Natural killer cell (primary cell): ENCODE results near the gene KCTD20. TPM values are rescaled to one million over a fixed set of nuclear protein-coding genes. Genes with fewer than 3 reads are reported as not detected.
"Not testable (repeated sequence)": the region's sequence is repeated elsewhere in the genome, so short reads cannot be mapped to it uniquely, and the experiment has no call there.

Source experiments
- ATAC-seq, 3 donors: fragments of 150-1000 bp in 2 of 3; fragments of 200-7000 bp in 1 of 3; cut with Tn5 transposase; 1 replicate in 1 of 3; 2 replicates in 2 of 3; pipeline ENCODE4 v1.10.0; 2021; ENCODE audit warnings: mild to moderate bottlenecking in 2 of 3, moderate library complexity in 2 of 3
- DNase-seq, 2 donors: peaks; one replicate each; pipeline versions ENCODE4 v3.0.0 to v3.0.0-alpha.2; 2013 to 2021; ENCODE audit warnings: mixed read lengths in 1 of 2
- H3K27ac ChIP-seq: one replicate; pipeline ENCODE4 v1.5.1; 2013; ENCODE audit warnings: mild to moderate bottlenecking, low read length
- H3K27me3 ChIP-seq: one replicate; pipeline ENCODE4 v1.6.1; 2013; ENCODE audit warnings: low read length; ENCODE audit not compliant: control insufficient read depth, insufficient read depth
- H3K36me3 ChIP-seq: one replicate; pipeline ENCODE4 v1.6.1; 2013; ENCODE audit warnings: low read length; ENCODE audit not compliant: control insufficient read depth, insufficient read depth
- H3K4me1 ChIP-seq: one replicate; pipeline ENCODE4 v1.6.1; 2013; ENCODE audit warnings: low read length; ENCODE audit not compliant: control insufficient read depth, insufficient read depth
- H3K4me3 ChIP-seq: one replicate; pipeline ENCODE4 v1.5.1; 2013; ENCODE audit warnings: low read length
- H3K9me3 ChIP-seq: one replicate; pipeline ENCODE4 v1.6.1; 2013; ENCODE audit warnings: low read length; ENCODE audit not compliant: control insufficient read depth, insufficient read depth
- H3K27ac Mint-ChIP-seq, 2 donors: one replicate each; pipeline ENCODE4 v1.8.0; 2022; ENCODE audit warnings: mild to moderate bottlenecking in 2 of 2, mixed read lengths in 2 of 2, moderate library complexity in 1 of 2
- H3K27me3 Mint-ChIP-seq, 2 donors: one replicate each; pipeline ENCODE4 v1.8.0; 2022; ENCODE audit warnings: low read depth in 2 of 2, mixed read lengths in 2 of 2
- H3K36me3 Mint-ChIP-seq: one replicate; pipeline ENCODE4 v1.8.0; 2022; ENCODE audit warnings: mixed read lengths
- H3K4me1 Mint-ChIP-seq, 2 donors: one replicate each; pipeline ENCODE4 v1.8.0; 2022; ENCODE audit warnings: mixed read lengths in 2 of 2
- H3K4me3 Mint-ChIP-seq: one replicate; pipeline ENCODE4 v1.8.0; 2022; ENCODE audit warnings: mild to moderate bottlenecking, moderate library complexity, mixed read lengths
- H3K9me3 Mint-ChIP-seq, 2 donors: one replicate each; pipeline ENCODE4 v1.8.0; 2022; ENCODE audit warnings: mixed read lengths in 2 of 2
- WGBS: methylation state at CpG from one replicate; pipeline ENCODE4 v1.1.7; 2013; ENCODE audit warnings: missing lambda C conversion rate; ENCODE audit not compliant: insufficient coverage; 5-methylcytosine and 5-hydroxymethylcytosine counted together
- intact Hi-C: fragments of 100-400 bp; cut with micrococcal nuclease; formaldehyde crosslinking; loops from one replicate; pipeline ENCODE4 v1.14.2; 2022
- total RNA-seq, 4 donors: library from RNA; stranded (reverse); fragments of 120-200 nt in 1 of 4; gene quantifications; one replicate each; pipeline versions ENCODE4 v1.2.3 to v1.2.4, GENCODE V29; 2013 to 2022
- TF ChIP-seq, protein P1 (sequence below): fragments of 200-600 bp; IDR thresholded peaks from one replicate; pipeline ENCODE4 v1.8.0; 2022; ENCODE audit warnings: antibody characterized with exemption

The KCTD20 gene
- total RNA-seq, 3 donors from 2014 or later (not counting 1 experiment from before 2014, with no cell fraction given) = 37.7 to 43.5 (median 43.2) TPM

DNA sequence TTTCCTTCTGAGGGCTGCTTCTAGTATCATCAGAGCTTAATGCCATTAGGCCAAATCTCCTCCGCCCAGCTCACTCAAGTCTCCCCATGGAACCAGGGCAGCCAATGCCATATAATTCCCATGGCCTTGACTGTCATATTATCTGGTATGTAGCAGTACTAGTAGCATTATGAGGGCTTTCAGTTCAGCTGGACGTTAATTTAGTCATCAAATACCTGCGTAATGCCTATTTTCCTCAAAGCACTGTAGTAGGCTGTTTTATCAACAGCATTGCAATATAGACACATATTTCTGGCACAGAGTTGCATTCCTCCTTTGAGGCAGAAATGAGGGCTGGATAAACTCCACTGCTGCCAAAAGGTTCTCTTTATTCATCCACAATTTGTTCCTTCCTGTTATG, 1.7 kb downstream of the KCTD20 start:
- Mint-ChIP-seq H3K4me1 (peaks cover 37 to 52% of the 10 kb centered on the region in 2 donors), H3K27ac (peak overlapping the region; percentile 94 to 95), H3K36me3 (no peaks in the 10 kb centered on the region), H3K9me3 (no peaks in the 10 kb centered on the region), H3K27me3 (no peaks in the 10 kb centered on the region), H3K4me3 (peak overlapping the region; percentile 97)
- H3K36me3 ChIP-seq = no peaks in the 10 kb centered on the region
- H3K27me3 ChIP-seq = no peaks in the 10 kb centered on the region
- intact Hi-C loops = loop anchor here (5.0 kb wide), 2 partner anchors 103 to 148 kb away; partner anchors contain the start of genes SRSF3 and STK38
- no peaks in the 10 kb centered on the region for H3K9me3 ChIP-seq
- ATAC-seq (no peak), DNase-seq (no peak)
- TF ChIP-seq, protein P1, sequence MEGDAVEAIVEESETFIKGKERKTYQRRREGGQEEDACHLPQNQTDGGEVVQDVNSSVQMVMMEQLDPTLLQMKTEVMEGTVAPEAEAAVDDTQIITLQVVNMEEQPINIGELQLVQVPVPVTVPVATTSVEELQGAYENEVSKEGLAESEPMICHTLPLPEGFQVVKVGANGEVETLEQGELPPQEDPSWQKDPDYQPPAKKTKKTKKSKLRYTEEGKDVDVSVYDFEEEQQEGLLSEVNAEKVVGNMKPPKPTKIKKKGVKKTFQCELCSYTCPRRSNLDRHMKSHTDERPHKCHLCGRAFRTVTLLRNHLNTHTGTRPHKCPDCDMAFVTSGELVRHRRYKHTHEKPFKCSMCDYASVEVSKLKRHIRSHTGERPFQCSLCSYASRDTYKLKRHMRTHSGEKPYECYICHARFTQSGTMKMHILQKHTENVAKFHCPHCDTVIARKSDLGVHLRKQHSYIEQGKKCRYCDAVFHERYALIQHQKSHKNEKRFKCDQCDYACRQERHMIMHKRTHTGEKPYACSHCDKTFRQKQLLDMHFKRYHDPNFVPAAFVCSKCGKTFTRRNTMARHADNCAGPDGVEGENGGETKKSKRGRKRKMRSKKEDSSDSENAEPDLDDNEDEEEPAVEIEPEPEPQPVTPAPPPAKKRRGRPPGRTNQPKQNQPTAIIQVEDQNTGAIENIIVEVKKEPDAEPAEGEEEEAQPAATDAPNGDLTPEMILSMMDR = no peak
- H3K27ac ChIP-seq = peak overlapping the region; percentile 89
- H3K4me1 ChIP-seq = peaks cover 25% of the 10 kb centered on the region
- WGBS = 86% methylated on average over 3 of the region's 3 CpGs
- H3K4me3 ChIP-seq = no peak overlapping the region

DNA sequence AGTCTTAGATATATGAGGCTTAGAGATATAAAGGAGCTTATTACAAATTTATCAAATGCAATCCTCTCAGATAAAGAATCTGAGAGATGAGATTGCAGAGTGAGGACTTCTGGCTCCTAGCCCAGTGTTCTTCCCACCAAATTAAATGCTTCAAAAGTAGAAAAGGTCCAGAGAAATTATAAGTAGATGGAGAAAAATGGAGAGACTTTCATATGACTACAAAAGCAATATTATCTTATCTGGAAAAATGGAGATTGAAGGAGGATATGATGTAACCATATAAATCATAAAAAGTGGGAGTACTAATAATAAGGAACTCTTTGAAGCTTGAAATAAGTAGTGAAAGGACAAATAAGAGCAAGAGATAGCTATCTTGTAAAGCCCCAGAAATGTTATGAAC, 2.8 kb downstream of the KCTD20 start:
- Mint-ChIP-seq H3K9me3 (no peaks in the 10 kb centered on the region), H3K4me3 (peak overlapping the region; percentile 39)
- intact Hi-C loops = no loop called here

DNA sequence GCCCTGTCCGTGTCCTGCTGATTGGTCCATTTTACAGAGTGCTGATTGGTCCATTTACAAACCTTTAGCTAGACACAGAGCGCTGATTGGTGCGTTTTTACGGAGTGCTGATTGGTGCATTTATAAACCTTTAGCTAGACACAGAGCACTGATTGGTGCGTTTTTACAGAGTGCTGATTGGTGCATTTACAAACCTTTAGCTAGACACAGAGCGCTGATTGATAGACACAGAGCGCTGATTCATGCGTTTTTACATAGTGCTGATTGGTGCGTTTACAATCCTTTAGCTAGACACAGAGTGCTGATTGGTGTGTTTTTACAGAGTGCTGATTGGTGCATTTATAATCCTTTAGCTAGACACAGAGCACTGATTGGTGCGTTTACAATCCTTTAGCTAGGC, 6.4 kb downstream of the KCTD20 start:
- Mint-ChIP-seq H3K4me1 (peaks cover 19 to 35% of the 10 kb centered on the region in 2 donors), H3K27ac (peak overlapping the region in 1 of 2 donors; percentile 34)
- H3K27me3 ChIP-seq, DNase-seq, H3K36me3 ChIP-seq, H3K4me3 ChIP-seq, H3K4me3 Mint-ChIP-seq, H3K36me3 Mint-ChIP-seq, H3K9me3 ChIP-seq, H3K27ac ChIP-seq, H3K4me1 ChIP-seq, H3K27me3 Mint-ChIP-seq, intact Hi-C loops, ATAC-seq, H3K9me3 Mint-ChIP-seq: not testable (repeated sequence)
- WGBS = 98% methylated on average over 10 of the region's 10 CpGs

More for the DNA sequence above, 2.8 kb downstream of the KCTD20 start:
- Histone ChIP-seq H3K36me3 (no peaks in the 10 kb centered on the region), H3K4me1 (peaks cover 25% of the 10 kb centered on the region), H3K9me3 (no peaks in the 10 kb centered on the region), H3K4me3 (no peak overlapping the region), H3K27me3 (no peaks in the 10 kb centered on the region), H3K27ac (no peak overlapping the region)
- Mint-ChIP-seq H3K27ac (peak overlapping the region; percentile 94 to 95), H3K27me3 (no peaks in the 10 kb centered on the region), H3K36me3 (no peaks in the 10 kb centered on the region), H3K4me1 (peaks cover 41 to 55% of the 10 kb centered on the region in 2 donors)
- DNase-seq = no peak
- TF ChIP-seq, protein P1 = no peak
- no peak for ATAC-seq

DNA sequence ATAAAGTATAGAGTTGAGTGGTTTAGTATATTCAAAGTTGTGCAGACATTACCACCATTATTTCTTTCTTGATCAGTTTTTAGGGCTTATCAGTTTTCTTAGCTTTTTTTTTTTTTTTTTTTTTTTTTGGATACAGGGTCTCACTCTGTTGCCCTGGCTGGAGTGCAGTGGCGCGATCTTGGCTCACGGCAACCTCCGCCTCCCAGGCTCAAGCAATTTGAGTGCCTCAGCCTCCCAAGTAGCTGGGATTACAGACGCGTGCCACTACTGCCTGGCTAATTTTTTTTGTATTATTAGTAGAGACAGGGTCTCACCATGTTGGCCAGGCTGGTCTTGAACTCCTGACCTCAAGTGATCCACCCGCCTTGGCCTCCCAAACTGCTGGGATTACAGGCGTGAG, 10.1 kb downstream of the KCTD20 start:
- DNase-seq, H3K36me3 Mint-ChIP-seq, H3K27ac ChIP-seq, intact Hi-C loops, H3K9me3 Mint-ChIP-seq, H3K9me3 ChIP-seq, H3K4me3 ChIP-seq, H3K27me3 ChIP-seq, H3K27me3 Mint-ChIP-seq, ATAC-seq, H3K27ac Mint-ChIP-seq, H3K4me1 ChIP-seq, H3K4me3 Mint-ChIP-seq: not testable (repeated sequence)
- H3K36me3 ChIP-seq = peaks cover 12% of the 10 kb centered on the region
- H3K4me1 Mint-ChIP-seq = peaks cover 13 to 18% of the 10 kb centered on the region in 2 donors
- 98% methylated on average over 7 of the region's 8 CpGs for WGBS
